Liver (tissue), 9 donors: ENCODE measurements around the gene PKMYT1. TPM values are rescaled to one million over a fixed set of nuclear protein-coding genes. Genes with fewer than 3 reads are reported as not detected.

Experiments used
- DNase-seq: peaks from one replicate; pipeline ENCODE4 v3.0.0-alpha.2; 2017; ENCODE audit warnings: low spot score
- H3K27ac ChIP-seq, 2 donors: one replicate each; pipeline ENCODE4 v1.7.0; 2013; ENCODE audit warnings: inconsistent platforms in 2 of 2, low read length in 2 of 2, control low read depth in 1 of 2, low read depth in 1 of 2, mild to moderate bottlenecking in 1 of 2
- H3K27me3 ChIP-seq, 4 donors: one replicate each; pipeline versions ENCODE4 v1.6.1 to v1.7.0; 2013; ENCODE audit warnings: low read length in 3 of 4, inconsistent platforms in 1 of 4, mild to moderate bottlenecking in 1 of 4, moderate library complexity in 1 of 4; ENCODE audit not compliant: control insufficient read depth in 4 of 4, insufficient read depth in 4 of 4
- H3K36me3 ChIP-seq, 4 donors: one replicate each; pipeline versions ENCODE4 v1.6.1 to v1.7.0; 2013; ENCODE audit warnings: low read length in 3 of 4, mild to moderate bottlenecking in 3 of 4, low read depth in 1 of 4, moderate library complexity in 1 of 4; ENCODE audit not compliant: control insufficient read depth in 4 of 4, insufficient read depth in 3 of 4
- H3K4me1 ChIP-seq, 4 donors: one replicate each; pipeline versions ENCODE4 v1.6.1 to v1.7.0; 2013; ENCODE audit warnings: low read length in 3 of 4, mild to moderate bottlenecking in 3 of 4, moderate library complexity in 1 of 4; ENCODE audit not compliant: control insufficient read depth in 4 of 4, insufficient read depth in 4 of 4
- H3K4me3 ChIP-seq, 3 donors: one replicate each; pipeline versions ENCODE4 v1.6.1 to v1.7.0; 2013; ENCODE audit warnings: low read length in 3 of 3, control low read depth in 1 of 3, low read depth in 1 of 3, mild to moderate bottlenecking in 1 of 3
- H3K9ac ChIP-seq, 2 donors: one replicate each; pipeline ENCODE4 v1.7.0; 2013; ENCODE audit warnings: low read length in 2 of 2, mild to moderate bottlenecking in 2 of 2, moderate library complexity in 2 of 2, control low read depth in 1 of 2, low read depth in 1 of 2
- H3K9me3 ChIP-seq, 4 donors: one replicate each; pipeline versions ENCODE4 v1.6.1 to v1.7.0; 2013; ENCODE audit warnings: low read length in 3 of 4; ENCODE audit not compliant: control insufficient read depth in 4 of 4
- CTCF ChIP-seq: fragments of 150-350 bp; IDR thresholded peaks from 2 replicates; pipeline ENCODE4 v1.5.1; 2017; ENCODE audit warnings: improper control_type of control experiment, low read depth, low read length; ENCODE audit not compliant: missing input control
- FOXA1 ChIP-seq: IDR thresholded peaks from 2 replicates; pipeline ENCODE4 v1.6.1; 2016; ENCODE audit warnings: antibody characterized with exemption
- FOXA2 ChIP-seq: IDR thresholded peaks from 2 replicates; pipeline ENCODE4 v1.6.1; 2016; ENCODE audit warnings: antibody characterized with exemption
- GABPA ChIP-seq, 2 donors: IDR thresholded peaks in 1 of 2; conservative IDR thresholded peaks in 1 of 2; 2 replicates each; pipeline ENCODE4 v1.6.1; 2016; ENCODE audit warnings: antibody characterized with exemption in 2 of 2, mild to moderate bottlenecking in 1 of 2, moderate library complexity in 1 of 2
- HNF4A ChIP-seq, 2 donors: conservative IDR thresholded peaks; 2 replicates each; pipeline ENCODE4 v1.6.1; 2016; ENCODE audit warnings: antibody characterized with exemption in 2 of 2, mild to moderate bottlenecking in 2 of 2
- HNF4G ChIP-seq: IDR thresholded peaks from 2 replicates; pipeline ENCODE4 v1.6.1; 2016; ENCODE audit warnings: antibody characterized with exemption
- JUND ChIP-seq, 2 donors: IDR thresholded peaks; 2 replicates each; pipeline ENCODE4 v1.6.1; 2016; ENCODE audit warnings: antibody characterized with exemption in 2 of 2
- NR2F2 ChIP-seq: IDR thresholded peaks from 2 replicates; pipeline ENCODE4 v1.6.1; 2016; ENCODE audit warnings: antibody characterized with exemption
- RAD21 ChIP-seq, 2 donors: IDR thresholded peaks; 2 replicates each; pipeline ENCODE4 v1.6.1; 2016; ENCODE audit warnings: antibody characterized with exemption in 2 of 2, mild to moderate bottlenecking in 2 of 2
- RXRA ChIP-seq, 2 donors: IDR thresholded peaks; 2 replicates each; pipeline ENCODE4 v1.6.1; 2017 to 2018; ENCODE audit warnings: antibody characterized with exemption in 2 of 2, mild to moderate bottlenecking in 1 of 2
- SP1 ChIP-seq: IDR thresholded peaks from 2 replicates; pipeline ENCODE4 v1.6.1; 2018; ENCODE audit warnings: antibody characterized with exemption, mild to moderate bottlenecking
- TAF1 ChIP-seq: conservative IDR thresholded peaks from 2 replicates; pipeline ENCODE4 v1.6.1; 2016; ENCODE audit warnings: antibody characterized with exemption, mild to moderate bottlenecking
- YY1 ChIP-seq: IDR thresholded peaks from 2 replicates; pipeline ENCODE4 v1.6.1; 2016; ENCODE audit warnings: antibody characterized with exemption, mild to moderate bottlenecking
- ZBTB33 ChIP-seq: IDR thresholded peaks from 2 replicates; pipeline ENCODE4 v1.6.1; 2016; ENCODE audit warnings: antibody characterized with exemption
- WGBS: extraction: QIAGEN DNeasy Blood & Tissue Kit; methylation state at CpG from one replicate; pipeline ENCODE4 v1.1.7; 2013; 5-methylcytosine and 5-hydroxymethylcytosine counted together
- polyA plus RNA-seq, 2 donors: library from polyadenylated mRNA; stranded (reverse) in 1 of 2; unstranded in 1 of 2; fragments of 200-250 nt in 1 of 2; fragments of >200 nt in 1 of 2; fragmentation: Nextera tagmentation in 1 of 2; extraction: Ambion mirVana in 1 of 2; gene quantifications; one replicate each; pipeline versions ENCODE4 v1.2.1 to v1.2.3, GENCODE V29; 2013 to 2015
- total RNA-seq, 2 donors: library from RNA; depleted of rRNA; stranded (reverse); fragments of >200 nt; gene quantifications; one replicate each; pipeline ENCODE4 v1.2.3, GENCODE V29; 2014
- TF ChIP-seq, protein P1 (sequence below): IDR thresholded peaks from 2 replicates; pipeline ENCODE4 v1.6.1; 2016; ENCODE audit warnings: antibody characterized with exemption
- donor health status: healthy.
- donor health status: healthy.
- donor health status: healthy.
- donor health status: healthy.
- donor health status: healthy.

The PKMYT1 gene
- total and polyA plus RNA-seq, 4 donors = 0.50 to 15.8 (median 2.6) TPM

DNA sequence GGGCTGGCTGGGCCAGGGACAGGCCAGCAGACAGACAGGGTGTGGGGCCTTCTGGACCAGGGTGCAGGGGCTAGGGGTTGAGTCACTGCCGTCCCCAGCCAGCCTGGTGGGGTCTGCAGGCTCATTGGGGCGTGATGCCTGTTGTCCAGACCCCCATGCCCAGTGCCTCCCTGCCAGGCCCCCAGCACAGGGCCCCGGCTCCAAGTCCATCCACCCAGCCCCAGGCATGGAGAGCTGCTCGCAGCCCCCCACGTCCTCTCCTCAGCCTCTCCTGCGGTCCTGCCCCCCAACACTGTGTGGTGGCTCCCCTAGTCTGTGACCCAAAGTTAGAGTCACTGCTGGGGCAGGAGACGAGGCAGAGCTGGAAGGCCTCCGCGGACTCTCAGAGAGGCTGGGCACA lies 7.0 kb upstream of the PKMYT1 start:
- Histone ChIP-seq H3K4me3 (no peak overlapping the region), H3K27me3 (no peaks in the 10 kb centered on the region), H3K4me1 (peaks cover 0 to 17% (median 9%) of the 10 kb centered on the region in 4 donors), H3K36me3 (no peaks in the 10 kb centered on the region), H3K27ac (no peak overlapping the region), H3K9ac (no peak overlapping the region), H3K9me3 (no peaks in the 10 kb centered on the region)
- no peak for DNase-seq
- WGBS = 92% methylated on average over 9 of the region's 9 CpGs
- no peak for TF ChIP-seq JUND (IDR thresholded peaks at IDR 0.05)
- no peak for TF ChIP-seq ZBTB33
- TF ChIP-seq YY1 = no peak
- no peak for TF ChIP-seq NR2F2
- no peak for TF ChIP-seq HNF4G
- TF ChIP-seq CTCF = no peak
- no peak for TF ChIP-seq FOXA2
- TF ChIP-seq RXRA (IDR thresholded peaks at IDR 0.05) = no peak
- no peak for TF ChIP-seq RAD21 (IDR thresholded peaks at IDR 0.05)
- no peak for TF ChIP-seq TAF1

DNA sequence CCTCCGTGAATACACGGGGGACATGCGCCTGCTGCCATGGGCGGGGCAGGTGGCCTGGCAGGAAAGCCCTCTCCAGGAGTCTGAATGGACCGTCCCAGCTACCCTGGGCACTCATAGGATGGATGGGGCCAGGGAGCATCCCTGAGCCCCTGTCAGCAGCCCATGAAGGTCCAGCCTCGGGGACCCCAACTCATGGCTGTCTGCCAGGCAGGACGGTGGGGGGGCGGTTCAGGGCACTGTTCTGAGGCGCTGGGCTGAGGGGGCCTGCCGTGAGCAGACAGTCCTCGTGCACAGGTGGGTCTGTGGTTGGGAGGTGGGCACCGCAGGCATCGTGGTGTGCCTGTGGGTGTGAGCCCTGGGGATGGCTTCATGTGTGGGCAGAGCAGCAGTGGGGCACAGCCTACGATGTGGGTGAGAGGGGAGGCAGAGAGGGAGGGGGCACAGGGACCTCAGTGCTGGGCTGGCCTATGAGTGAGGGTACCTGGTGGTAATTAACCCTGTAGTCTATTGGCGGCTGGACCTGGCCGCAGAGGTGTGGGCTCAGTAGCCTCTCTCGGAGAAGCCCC lies 6.5 kb upstream of the PKMYT1 start:
- 86% methylated on average over 17 of the region's 17 CpGs for WGBS
- H3K4me1 ChIP-seq = peaks cover 0 to 17% (median 9%) of the 10 kb centered on the region in 4 donors
- H3K36me3 ChIP-seq = no peaks in the 10 kb centered on the region
- no peak overlapping the region for H3K27ac ChIP-seq
- no peak for TF ChIP-seq TAF1
- TF ChIP-seq SP1 = no peak
- no peak for TF ChIP-seq JUND (IDR thresholded peaks at IDR 0.05)
- no peak for TF ChIP-seq CTCF
- TF ChIP-seq YY1 = no peak
- TF ChIP-seq RXRA (IDR thresholded peaks at IDR 0.05) = no peak
- H3K9ac ChIP-seq = no peak overlapping the region
- no peak for DNase-seq
- H3K4me3 ChIP-seq = no peak overlapping the region
- H3K27me3 ChIP-seq = no peaks in the 10 kb centered on the region
- H3K9me3 ChIP-seq = no peaks in the 10 kb centered on the region

DNA sequence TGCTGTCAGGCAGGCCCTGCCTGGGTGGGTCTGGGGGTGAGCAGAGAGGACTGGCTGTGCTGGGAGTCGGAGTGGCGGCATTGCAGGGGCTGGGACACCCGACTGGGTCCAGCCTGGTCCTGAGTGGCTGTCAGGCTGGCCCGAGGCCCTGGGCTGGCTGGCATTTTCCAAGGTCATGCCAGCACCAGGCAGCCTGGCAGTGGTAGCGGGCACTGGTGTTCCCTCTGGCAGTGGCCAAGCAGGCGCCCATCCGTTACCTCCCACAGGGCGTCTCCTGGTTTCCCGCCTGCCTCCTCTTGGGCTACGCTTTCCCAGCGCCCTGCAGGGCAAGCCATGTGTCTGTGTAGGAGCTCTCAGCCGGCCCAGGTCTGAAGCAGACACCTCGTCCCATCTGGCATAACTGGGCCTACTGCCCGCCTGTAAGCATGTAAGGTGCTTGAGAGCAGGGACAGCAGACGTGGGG lies 5.7 kb upstream of the PKMYT1 start:
- no peak for TF ChIP-seq HNF4A (conservative IDR thresholded peaks at IDR 0.05)
- TF ChIP-seq GABPA (IDR thresholded peaks at IDR 0.05 in 1 of 2, conservative IDR thresholded peaks at IDR 0.05 in 1 of 2) = no peak
- TF ChIP-seq HNF4G = no peak
- no peak for TF ChIP-seq FOXA1
- no peak for TF ChIP-seq YY1
- TF ChIP-seq, protein P1, sequence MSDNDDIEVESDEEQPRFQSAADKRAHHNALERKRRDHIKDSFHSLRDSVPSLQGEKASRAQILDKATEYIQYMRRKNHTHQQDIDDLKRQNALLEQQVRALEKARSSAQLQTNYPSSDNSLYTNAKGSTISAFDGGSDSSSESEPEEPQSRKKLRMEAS = no peak
- no peak for TF ChIP-seq ZBTB33
- no peak for TF ChIP-seq JUND (IDR thresholded peaks at IDR 0.05)
- H3K27me3 ChIP-seq = no peaks in the 10 kb centered on the region
- H3K36me3 ChIP-seq = no peaks in the 10 kb centered on the region
- no peaks in the 10 kb centered on the region for H3K9me3 ChIP-seq
- DNase-seq = no peak
- 55% methylated on average over 15 of the region's 15 CpGs for WGBS
- H3K27ac ChIP-seq = no peak overlapping the region
- H3K4me1 ChIP-seq = peaks cover 0 to 23% (median 10%) of the 10 kb centered on the region in 4 donors
- no peak overlapping the region for H3K9ac ChIP-seq
- H3K4me3 ChIP-seq = no peak overlapping the region
